MM.1S (cell line): ENCODE measurements around the gene WFIKKN1.

ENCODE experiments used
- CTCF ChIP-seq: fragments of 300-600 bp; sonication (generic); IDR thresholded peaks from 2 replicates; pipeline ENCODE4 v1.5.1; 2016; ENCODE audit warnings: antibody characterized with exemption, low read length, mixed read lengths
- EZH2 ChIP-seq: fragments of 300-600 bp; sonication (generic); optimal IDR thresholded peaks from 2 replicates; pipeline ENCODE3; 2017; ENCODE audit warnings: low read depth, mild to moderate bottlenecking, antibody characterized with exemption, low read length, mixed read lengths
- EZH2phosphoT487 ChIP-seq: fragments of 300-600 bp; sonication (generic); IDR thresholded peaks from 2 replicates; pipeline ENCODE4 v1.6.1; 2018; ENCODE audit warnings: antibody characterized with exemption, low read length

- TF ChIP-seq CTCF (no peak), EZH2phosphoT487 (no peak), EZH2 (no peak)
Measured at GRCh38 chr16:642189-643049, 11.6 kb downstream of the WFIKKN1 start.
